Transverse colon (tissue), 4 donors: ENCODE data around the gene FBXL4.

Source experiments
- CTCF ChIP-seq, 5 experiments: fragments of 200-600 bp in 3 of 5; fragments of 450-650 bp in 2 of 5; sonication (generic) in 3 of 5; IDR thresholded peaks; 1 replicate in 2 of 5; 2 replicates in 3 of 5; pipeline ENCODE4 v1.5.1; 2016 to 2017; ENCODE audit warnings: antibody characterized with exemption in 5 of 5, inconsistent platforms in 3 of 5, mild to moderate bottlenecking in 2 of 5, moderate library complexity in 1 of 5
- EP300 ChIP-seq: sonication (generic); formaldehyde crosslinking; IDR thresholded peaks from one replicate; pipeline ENCODE4 v1.6.1; 2017; ENCODE audit warnings: antibody characterized with exemption, low read depth
- POLR2AphosphoS5 ChIP-seq, 3 donors: sonication (generic); formaldehyde crosslinking; IDR thresholded peaks; one replicate each; pipeline ENCODE4 v1.6.1; 2016; ENCODE audit warnings: antibody characterized with exemption in 3 of 3

- TF ChIP-seq POLR2AphosphoS5 (IDR thresholded peaks at IDR 0.05), result no peak
- TF ChIP-seq EP300, result no peak
- no peak for TF ChIP-seq CTCF (IDR thresholded peaks at IDR 0.05)
Measured at GRCh38 chr6:98838032-98838431, 109.7 kb downstream of the FBXL4 start.
